OCI-LY7 (cell line): ENCODE measurements around the gene RAD51B.

Experiments
- CTCF ChIP-seq: fragments of 200-600 bp; sonication (generic); conservative IDR thresholded peaks from 2 replicates; pipeline ENCODE4 v1.5.1; 2014; ENCODE audit warnings: mild to moderate bottlenecking, antibody characterized with exemption, low read length, moderate library complexity, mixed read lengths
- EZH2phosphoT487 ChIP-seq: fragments of 200-600 bp; sonication (generic); IDR thresholded peaks from 2 replicates; pipeline ENCODE4 v1.6.1; 2018; ENCODE audit warnings: low read depth, borderline replicate concordance, mild to moderate bottlenecking, mixed run types, antibody characterized with exemption, low read length, moderate library complexity, mixed read lengths

- no peak for TF ChIP-seq CTCF
- TF ChIP-seq EZH2phosphoT487: no peak
These were observed 598.9 kb downstream of the RAD51B start for GRCh38 chr14:68418174-68419118.
